ENCODE data around the gene SP100.
"Not testable (repeated sequence)": the region's sequence is repeated elsewhere in the genome, so short reads cannot be mapped to it uniquely, and the experiment has no call there.

The SP100 gene

DNA sequence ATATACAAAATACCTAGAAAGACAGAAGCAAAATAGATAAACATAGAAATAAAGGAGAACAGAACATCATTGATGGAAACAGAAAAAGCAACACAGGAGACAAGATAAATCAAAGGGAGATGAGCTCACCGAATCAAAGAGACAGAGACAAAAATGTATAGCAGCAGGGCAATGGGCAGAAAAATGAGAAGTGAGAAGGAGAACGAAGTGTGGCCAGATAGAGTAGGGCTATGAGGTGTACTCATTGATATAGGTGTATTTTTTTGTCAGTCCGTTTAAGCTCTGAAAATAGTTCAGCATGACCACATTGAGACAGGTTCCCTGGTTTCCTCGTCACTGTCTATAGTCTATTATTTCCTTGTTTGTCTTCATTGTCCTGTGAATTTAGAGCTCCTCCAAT lies 55.1 kb downstream of the SP100 start:
- DNase-seq = no peak

DNA sequence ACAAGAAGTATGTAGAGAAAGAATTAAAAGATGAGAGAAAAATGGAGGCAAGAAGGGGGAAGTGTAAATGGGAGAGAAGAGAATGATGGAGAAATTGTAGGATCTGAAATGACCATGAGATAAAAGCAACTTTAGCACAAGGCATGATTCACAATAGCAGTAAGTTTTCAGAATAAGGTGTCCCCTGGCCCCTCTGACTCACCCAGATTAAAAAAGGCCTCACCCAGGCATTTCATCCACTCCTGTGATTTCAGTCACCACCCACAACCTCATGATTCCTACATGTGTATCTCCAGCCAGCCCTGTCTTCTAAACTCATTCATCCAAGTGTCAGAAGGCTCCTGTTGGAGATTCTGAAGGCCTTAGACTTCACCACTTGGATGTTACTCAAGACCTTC lies 56.6 kb downstream of the SP100 start:
- DNase-seq = peak; percentile 57

DNA sequence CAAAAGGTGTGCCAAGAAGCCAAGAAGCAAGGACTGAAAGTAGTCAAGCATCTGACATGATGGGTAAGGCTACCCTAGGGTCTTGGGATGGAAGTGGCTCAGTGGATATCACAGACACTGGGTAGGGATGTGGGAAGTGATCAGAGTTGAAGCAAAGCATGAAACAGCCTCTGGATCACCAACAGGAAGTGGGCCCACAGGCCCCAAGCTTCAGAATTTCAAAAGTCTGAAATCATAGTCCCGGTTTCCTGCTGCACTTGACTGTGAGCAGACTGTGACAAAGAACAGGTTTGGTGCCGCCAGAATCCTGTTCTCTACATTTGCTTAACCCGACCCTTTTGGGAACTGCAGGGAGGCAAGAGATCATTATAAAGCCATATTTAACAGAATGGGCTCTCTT lies 57.4 kb downstream of the SP100 start:
- no peak for DNase-seq

DNA sequence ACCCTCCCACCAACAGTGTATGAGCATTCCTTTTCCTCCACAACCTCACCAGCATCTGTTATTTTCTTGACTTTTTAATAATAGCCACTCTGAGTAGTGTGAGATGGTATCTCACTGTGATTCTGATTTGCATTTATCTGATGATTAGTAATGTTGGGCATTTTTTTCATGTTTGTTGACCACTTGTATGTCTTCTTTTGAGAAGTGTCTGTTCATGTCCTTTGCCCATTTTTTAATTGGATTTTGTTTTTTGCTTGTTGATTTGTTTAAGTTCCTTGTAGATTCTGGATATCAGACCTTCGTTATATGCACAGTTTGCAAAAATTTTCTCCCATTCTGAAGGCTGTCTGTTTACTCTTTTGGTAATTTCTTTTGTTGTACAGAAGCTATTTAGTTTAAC lies 59.1 kb downstream of the SP100 start:
- DNase-seq = no peak

DNA sequence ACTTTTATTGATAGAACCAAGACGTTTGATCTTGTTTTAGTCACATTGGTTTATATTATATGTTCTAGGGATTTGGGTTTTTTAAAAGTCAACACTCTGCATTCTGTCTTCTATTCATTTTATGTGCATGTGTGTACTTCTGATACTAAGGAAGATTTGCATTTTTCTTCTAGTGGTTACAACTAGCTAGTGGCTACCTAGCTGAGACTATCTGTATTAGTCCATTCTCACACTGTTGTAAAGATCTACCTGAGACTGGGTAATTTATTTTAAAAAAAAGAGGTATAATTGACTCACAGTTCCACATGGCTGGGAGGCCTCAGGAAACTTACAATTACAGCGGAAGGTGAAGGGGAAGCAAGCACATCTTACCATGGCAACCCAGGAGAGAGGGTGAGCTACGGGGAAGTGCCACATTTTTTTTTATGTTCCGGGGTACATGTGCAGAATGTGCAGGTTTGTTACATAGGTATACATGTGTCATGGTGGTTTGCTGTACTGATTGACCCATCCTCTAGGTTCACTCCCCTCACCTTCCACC lies 69.9 kb downstream of the SP100 start:
- DNase-seq = no peak

DNA sequence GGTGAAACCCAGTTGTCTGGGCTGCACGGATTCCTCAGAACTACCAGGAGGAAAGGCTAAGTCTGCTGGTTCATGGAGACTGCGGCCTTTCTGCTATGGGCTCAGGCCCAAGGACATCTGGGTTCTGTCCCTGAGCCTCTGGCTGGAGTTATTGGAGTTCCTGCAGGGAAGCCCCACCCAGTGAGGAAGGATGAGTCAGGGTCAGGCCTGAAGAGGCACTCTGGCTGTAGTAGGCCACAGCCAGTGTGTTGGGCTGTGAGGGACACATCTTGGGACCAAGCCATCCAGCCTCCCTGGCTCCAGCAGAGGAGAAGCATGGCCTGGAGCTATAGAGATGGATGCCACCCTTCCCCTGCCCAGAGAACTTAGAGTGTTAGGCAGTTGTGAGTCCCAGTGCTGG lies 75.2 kb downstream of the SP100 start:
- not testable (repeated sequence) for DNase-seq

DNA sequence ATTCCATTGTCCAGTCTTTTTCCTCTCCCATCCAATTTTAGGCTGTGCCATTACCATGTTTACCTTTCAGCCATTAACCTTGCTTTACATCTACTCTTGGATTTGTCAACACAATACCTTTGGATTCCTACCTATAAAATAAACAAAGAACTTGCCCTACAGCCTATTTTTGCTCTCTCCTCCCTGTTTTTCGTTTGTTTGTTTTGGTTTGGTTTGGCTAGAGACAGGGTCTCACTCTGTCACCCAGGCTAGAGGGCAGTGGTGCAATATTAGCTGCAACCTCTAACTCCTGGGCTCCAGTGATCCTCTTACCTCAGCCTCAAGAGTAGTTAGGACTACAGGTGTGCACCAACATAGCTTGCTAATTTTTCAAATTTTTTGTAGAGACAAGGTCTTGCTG lies 76.1 kb downstream of the SP100 start:
- no peak for DNase-seq

DNA sequence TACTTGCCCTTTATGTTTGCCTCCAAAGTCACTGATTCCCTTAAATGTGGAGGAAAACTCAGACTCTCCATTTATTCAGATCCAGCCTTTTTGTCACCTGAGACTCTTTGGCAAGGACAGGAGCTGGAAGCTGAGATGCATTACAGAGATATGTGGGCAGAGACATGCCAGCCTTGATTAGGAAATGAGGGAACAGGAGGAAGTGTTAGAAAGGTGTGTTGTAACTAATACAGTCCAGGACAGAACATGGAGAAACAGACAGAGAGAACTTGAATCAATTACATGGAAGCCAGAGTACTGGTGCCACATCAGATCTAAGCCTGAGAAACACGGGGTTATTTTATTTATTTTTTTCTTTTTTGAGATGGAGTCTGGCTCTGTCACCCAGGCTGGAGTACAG lies 79.0 kb downstream of the SP100 start:
- DNase-seq = no peak

DNA sequence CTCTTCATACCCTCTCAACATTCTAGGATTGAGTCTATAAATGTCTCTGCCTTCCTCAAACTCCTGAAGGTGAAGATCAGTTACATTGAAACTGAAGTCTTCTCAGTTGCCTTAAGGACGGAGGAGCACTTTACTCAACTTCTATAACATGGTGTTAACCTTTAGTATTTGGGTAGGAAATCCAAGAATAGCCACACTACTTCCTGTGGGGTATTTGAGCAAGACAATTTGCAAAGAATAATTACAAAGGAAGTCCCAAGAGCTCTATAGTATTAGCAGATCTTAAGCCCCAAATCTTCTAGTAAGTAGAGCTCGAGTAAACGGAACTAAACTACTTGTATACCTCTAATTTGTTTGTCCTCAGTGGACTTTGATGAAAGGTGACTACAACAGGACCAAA lies 80.9 kb downstream of the SP100 start:
- no peak for DNase-seq

DNA sequence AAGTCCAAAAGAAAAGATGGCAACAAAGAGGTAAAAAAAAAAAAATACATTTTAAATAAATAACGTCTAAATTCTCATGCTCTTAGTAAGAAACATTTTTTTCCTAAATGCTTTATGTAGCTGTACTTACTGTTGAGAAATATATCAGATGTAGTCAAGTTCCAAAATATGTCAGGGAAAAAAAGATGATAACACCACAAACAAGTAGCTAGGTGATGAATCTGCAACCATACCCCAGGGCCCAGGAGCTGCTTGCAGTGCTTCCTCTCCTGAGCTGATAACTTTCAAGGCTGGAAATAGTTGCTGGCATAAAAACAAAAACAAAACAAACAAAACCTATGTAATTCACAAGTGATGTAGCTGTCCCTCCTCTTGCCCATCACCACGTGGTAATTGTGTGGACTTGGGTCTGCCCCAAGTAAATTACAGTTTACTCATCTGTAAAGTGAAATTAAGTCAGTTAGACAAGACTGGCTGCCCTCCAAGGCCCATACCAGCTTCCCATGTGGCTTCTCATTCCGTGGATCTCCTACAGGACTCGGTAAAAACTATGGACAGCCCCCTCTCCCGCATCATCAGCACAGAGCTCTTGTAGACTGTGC lies 82.6 kb downstream of the SP100 start:
- no peak for DNase-seq

DNA sequence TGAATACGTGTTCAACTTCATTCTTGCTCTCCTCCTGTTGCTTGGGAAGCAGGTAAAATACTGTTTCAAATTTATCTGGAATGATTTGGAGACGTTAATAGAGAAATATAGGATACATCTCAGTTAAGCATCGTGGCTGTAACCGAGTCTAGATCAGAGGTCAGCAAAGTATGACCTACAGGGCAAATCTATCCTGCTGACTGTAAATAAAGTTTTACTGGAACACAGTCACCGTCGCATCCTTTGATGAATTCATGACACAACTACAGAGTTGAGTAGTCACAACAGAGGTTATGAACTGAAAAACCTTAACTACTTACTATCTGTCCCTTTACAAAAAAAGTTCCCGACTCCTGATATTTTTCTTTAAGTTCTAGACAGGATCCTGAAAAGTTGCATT lies 86.6 kb downstream of the SP100 start:
- DNase-seq = no peak

DNA sequence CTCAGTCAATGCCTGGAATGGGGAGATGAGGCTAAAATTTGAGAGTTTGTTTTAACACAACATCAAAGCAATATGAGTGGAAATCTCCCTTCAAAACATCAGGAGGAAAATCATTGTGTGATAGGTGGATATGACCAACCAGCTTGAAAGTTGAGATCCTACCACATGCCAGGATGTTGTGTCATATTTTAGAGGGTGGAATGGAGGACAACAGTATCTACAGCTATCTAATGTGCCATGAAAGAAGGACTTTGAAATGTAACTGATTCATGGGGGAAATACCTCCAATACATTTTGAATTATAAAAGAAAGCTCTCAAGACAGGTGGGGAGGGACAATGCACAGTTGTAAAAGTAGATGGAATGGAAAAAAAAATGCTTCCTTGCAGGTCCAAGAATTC lies 87.8 kb downstream of the SP100 start:
- no peak for DNase-seq

DNA sequence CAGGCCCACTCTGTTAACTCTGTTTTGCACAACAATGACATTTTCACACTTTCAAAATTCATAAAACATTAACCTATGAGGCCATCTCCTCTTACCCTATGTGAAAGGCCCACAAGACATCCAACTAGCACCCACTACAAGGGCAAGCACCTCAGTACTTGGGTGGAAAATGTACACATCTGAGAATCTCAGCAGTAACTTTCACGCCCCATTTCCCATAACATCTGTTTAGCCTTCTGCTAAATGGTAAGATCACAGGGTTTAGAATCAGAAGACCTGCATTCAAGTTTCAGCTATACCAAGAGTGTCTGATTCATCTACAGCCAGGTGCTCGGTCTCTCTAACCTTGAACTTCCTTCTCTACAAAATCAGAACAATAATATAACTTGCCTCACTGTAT lies 89.2 kb downstream of the SP100 start:
- no peak for DNase-seq

DNA sequence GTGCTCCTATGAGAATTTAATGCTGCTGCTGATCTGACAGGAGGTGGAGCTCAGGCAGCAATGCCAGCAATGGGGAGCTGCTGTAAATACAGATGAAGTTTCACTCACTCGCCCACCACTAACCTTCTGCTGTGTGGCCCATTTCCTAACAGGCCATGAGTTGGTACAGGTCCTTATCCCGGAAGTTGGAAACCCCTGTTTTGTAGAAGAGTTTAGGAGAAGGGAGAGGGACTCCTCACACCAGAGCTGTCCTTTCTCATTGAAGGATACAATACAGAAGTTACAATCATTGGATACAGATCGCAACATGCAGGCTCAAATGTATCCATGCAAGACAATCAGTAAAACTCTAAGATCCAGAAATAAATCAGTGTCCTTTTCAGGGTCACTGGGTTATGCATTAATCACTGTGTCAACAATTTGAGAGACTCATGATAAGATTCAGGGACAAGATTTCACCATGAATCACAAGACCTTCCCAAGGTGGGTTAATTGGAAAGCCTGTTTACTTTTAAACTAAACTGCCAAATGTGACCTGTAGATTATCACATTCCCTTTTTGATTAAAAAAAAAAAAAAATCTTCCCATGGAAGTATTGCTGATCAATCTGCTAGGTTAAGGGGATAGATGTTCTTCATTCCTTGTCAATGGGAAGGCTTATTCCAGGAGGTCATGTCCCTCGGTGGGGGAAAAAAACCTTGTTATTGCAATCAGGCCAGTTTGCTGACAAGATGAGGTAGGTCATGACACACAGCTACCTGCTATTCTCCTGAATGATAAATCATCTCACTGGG lies 97.2 kb downstream of the SP100 start:
- no peak for DNase-seq

DNA sequence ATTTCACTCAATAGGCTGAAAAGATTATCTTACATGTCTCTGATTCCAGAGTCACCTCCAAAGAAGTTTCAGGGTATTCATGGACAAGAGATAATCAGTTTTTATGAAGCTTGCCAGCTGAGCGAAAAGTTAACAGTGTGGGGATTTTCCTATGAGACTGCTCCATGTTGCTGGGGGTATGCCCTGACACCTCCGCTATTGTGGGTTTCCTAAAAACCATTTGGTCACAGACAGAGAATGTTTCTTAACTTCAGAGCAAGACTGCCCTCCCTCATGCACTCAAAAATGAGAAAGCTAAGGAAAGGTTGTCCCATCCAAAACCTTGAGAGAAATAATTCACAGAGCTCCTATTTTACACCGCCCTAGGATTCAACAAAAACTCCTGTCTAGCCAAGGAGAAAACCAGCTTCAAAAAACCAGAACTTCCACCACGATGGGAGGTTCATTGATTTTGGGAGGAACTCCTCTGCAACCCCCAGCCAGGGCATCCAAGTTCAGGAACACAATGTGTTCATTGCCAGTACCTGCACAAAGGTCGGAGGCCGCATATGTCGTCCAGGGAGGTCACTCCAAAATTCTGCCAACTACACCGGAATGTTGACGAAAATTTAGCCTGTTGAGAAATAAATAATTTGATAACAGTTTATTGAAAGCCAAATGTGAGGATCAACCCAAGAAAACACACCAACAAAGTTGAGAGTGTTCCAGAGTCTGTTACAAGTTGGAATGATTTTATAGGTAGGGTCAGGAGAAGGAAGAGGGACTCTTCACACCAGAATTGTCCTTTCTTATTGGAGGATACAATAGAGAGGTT lies 104.3 kb downstream of the SP100 start:
- DNase-seq = no peak

DNA sequence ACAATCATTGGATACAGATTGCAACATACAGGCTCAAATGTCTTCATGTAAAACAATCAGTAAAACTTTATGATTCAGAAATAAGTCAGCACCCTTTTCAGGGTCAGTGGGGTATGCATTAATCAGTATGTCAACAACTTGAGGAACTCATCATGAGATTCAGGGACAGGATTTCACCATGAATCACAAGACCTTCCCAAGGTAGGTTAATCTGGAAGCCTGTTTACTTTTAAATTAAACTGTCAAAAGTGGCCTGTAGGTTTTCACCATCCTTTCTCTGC lies 104.8 kb downstream of the SP100 start:
- peak; percentile 78 for DNase-seq

DNA sequence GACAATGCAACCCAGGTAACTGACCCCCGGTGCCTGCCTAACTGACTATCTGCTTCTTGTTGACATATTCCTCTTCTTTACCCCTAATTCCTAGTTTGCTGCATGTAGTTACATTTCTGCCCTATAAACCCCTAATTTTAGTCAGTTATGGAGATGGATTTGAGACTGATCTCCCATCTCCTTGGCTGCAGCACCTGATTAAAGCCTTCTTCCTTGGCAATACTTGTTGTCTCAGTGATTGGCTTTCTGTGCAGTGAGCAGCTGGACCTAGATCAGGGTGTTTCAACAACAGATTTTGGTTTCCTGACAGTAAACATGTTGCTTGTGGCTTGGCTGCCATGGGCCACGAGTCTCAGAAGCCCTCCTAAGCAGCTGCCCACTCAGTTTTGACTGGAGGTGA lies 105.4 kb downstream of the SP100 start:
- DNase-seq = no peak

DNA sequence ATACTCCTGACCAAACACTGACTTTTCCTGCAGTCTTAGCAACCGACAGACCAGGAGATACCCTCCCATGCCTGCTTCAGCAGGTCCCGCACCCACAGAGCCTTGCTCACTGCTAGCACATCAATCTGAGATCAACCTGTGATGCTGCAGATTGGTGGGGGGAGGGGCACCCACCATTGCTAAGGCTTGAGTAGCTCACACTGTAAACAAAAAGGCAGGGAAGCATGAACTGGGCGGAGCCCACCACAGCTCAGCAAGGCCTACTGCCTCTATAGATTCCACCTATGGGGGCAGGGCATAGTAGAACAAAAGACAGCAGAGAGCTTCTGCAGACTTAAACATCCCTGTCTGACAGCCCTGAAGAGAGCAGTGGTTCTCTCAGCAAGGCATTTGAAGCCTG lies 109.7 kb downstream of the SP100 start:
- no peak for DNase-seq

DNA sequence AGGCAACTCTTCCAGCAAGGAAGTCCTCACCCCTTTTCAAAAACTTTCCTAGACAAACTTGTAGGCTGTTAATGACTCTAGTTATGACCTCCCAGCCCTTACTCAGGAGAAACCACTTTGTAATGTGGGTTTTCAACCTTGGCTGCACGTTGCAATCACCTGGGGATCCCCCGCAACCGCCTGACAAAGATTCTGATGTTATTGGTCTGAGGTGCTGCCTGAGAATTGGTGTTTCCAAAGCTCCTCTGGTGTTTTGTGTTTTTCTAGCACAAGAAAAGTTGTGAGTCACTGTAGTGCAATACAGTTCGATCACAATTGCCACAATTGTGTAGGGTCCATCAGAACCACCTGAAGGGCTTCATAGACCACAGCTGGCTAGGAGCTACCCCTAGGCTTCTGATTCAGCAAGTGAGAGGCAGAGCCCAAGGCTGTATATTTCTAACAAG lies 121.6 kb downstream of the SP100 start:
- no peak for DNase-seq

DNA sequence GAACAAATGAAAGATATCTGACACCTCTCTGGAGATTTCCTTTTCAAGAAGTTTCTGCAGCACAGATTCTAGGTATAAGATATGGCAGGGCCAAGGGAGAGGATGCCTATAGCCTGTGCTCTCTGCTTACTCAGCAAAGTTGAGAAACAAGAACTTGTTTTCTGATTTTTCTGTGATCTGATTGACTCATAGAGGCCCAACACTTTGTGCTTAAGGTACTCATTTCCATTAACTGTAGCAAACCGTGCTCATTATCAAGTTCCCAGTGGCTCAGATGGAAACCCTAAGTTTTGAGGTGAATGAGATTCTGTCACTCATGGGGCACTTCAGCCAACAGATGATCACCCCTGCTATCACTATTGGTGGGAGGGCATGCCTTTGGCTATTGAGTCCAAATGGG lies 124.3 kb downstream of the SP100 start:
- no peak for DNase-seq

DNA sequence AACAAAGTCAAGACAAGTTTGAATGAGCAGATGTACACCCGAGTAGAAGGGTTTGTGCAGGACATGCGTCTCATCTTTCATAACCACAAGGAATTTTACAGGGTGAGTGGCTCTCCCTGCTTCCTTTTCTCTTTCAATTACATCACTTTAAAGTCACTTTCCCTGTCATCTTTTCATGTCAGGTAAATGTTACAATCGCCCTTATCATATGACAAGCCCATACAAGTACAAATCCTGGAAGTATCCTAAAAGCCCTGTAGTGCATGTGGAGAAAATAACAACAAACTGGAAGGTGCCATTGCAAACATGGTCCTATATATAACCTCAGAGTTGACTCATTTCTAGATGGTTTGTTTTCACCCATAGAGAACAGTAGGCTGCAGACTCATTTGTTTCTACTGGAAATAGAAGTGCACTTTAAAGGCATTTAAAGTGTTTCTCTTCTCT lies 126.0 kb downstream of the SP100 start:
- DNase-seq = no peak

DNA sequence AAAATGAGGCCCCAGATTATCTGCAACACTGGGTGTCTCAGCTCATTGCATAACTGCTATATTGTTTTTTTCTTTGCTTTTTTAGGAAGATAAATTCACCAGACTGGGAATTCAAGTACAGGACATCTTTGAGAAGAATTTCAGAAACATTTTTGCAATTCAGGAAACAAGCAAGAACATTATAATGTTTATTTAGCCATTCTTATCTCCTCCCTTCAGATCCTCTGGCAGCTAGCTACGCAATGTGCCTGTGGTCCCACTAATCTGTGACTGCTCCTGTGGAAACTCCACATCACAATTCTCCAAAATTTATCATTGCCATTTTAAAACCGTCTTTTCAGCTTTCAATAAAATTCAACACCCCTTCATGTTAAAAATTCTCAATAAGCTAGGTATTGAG lies 126.8 kb downstream of the SP100 start:
- DNase-seq = no peak

DNA sequence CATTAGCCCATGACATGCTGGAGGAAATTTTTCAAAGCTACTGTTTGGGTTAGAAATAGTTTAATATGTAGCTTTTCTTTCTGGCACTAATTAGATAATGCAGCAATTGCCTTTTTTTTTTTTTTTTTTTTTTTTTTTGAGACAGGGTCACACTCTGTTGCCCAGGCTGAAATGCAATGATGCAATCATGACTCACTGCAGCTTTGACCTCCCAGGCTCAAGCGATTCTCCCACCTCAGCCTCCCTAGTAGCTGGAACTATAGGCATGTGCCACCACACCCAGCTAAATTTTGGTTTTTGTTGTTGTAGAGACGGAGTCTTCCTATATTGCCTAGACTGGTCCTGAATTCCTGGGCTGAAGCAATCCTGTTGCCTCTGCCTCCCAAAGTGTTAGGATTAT lies 136.2 kb downstream of the SP100 start:
- DNase-seq = no peak

DNA sequence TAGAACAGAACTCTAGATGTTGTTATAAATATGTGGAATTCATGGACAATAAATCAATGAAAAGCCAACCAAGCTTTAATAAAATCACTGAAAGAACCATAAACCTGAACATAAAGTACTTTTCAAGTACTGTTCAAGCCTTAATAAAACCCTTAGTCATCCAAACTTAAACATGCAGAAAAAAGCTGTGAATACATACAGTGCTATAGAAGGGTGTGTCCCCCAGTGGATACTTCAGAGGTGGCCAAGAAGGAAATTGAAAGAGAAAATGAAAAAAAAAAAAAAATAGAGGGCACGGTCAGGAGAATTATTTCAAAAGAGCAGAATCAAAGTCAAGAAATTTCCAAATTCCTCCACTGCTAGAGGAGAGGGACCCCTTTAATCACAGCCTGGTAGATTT lies 141.1 kb downstream of the SP100 start:
- DNase-seq = no peak
